Stimulated activated CD8-positive, alpha-beta memory T cell treated with anti-CD3 and anti-CD28 coated beads, Interleukin-2, amount 100 ng/mL, for 1 hour (primary cell): Measurements from ENCODE around the gene NSL1.
"Not testable (repeated sequence)": the region's sequence is repeated elsewhere in the genome, so short reads cannot be mapped to it uniquely, and the experiment has no call there.

Experiments used
- DNase-seq, 2 donors: peaks; one replicate each; pipeline ENCODE4 v3.0.0-alpha.2; 2020; ENCODE audit warnings: low read depth in 2 of 2

NSL1 gene

GRCh38 chr1:212749821-212750535 lies 41.6 kb downstream of the NSL1 start:
- DNase-seq = no peak

- DNase-seq = no peak
These were observed 45.0 kb downstream of the NSL1 start for GRCh38 chr1:212746546-212746945.

- DNase-seq = no peak
These were observed 46.3 kb downstream of the NSL1 start for GRCh38 chr1:212745303-212745702.

- DNase-seq = no peak
These were observed 47.6 kb downstream of the NSL1 start for GRCh38 chr1:212743901-212744475.

GRCh38 chr1:212738330-212738729 lies 53.2 kb downstream of the NSL1 start:
- no peak for DNase-seq

- DNase-seq = no peak
These were observed 54.0 kb downstream of the NSL1 start for GRCh38 chr1:212737559-212737958.

GRCh38 chr1:212733109-212733508 lies 58.5 kb downstream of the NSL1 start:
- no peak for DNase-seq

GRCh38 chr1:212731630-212732029 lies 59.9 kb downstream of the NSL1 start:
- no peak for DNase-seq

GRCh38 chr1:212728606-212729005 lies 63.0 kb downstream of the NSL1 start:
- DNase-seq = no peak

GRCh38 chr1:212727386-212728181 lies 64.0 kb downstream of the NSL1 start:
- no peak for DNase-seq

GRCh38 chr1:212724679-212725078 lies 66.9 kb downstream of the NSL1 start:
- not testable (repeated sequence) for DNase-seq

GRCh38 chr1:212722270-212722957 lies 69.2 kb downstream of the NSL1 start:
- DNase-seq = no peak

GRCh38 chr1:212721388-212722247 lies 70.0 kb downstream of the NSL1 start:
- DNase-seq = no peak

- DNase-seq = no peak
These were observed 71.9 kb downstream of the NSL1 start for GRCh38 chr1:212719633-212720032.

GRCh38 chr1:212718499-212718898 lies 73.1 kb downstream of the NSL1 start:
- DNase-seq = no peak

- DNase-seq = no peak
These were observed 75.4 kb downstream of the NSL1 start for GRCh38 chr1:212716161-212716560.

GRCh38 chr1:212713465-212714136 lies 78.0 kb downstream of the NSL1 start:
- DNase-seq = no peak

- DNase-seq = no peak
These were observed 78.9 kb downstream of the NSL1 start for GRCh38 chr1:212712451-212713303.

- not testable (repeated sequence) for DNase-seq
These were observed 79.6 kb downstream of the NSL1 start for GRCh38 chr1:212711974-212712373.

GRCh38 chr1:212710566-212710965 lies 81.0 kb downstream of the NSL1 start:
- no peak for DNase-seq
